ENCODE results near the gene RABL6.
"Not testable (repeated sequence)": the region's sequence is repeated elsewhere in the genome, so short reads cannot be mapped to it uniquely, and the experiment has no call there.

Gene RABL6

GRCh38 chr9:136860933-136861873 is 53.5 kb downstream of the RABL6 start:
- no peak for DNase-seq

DNA sequence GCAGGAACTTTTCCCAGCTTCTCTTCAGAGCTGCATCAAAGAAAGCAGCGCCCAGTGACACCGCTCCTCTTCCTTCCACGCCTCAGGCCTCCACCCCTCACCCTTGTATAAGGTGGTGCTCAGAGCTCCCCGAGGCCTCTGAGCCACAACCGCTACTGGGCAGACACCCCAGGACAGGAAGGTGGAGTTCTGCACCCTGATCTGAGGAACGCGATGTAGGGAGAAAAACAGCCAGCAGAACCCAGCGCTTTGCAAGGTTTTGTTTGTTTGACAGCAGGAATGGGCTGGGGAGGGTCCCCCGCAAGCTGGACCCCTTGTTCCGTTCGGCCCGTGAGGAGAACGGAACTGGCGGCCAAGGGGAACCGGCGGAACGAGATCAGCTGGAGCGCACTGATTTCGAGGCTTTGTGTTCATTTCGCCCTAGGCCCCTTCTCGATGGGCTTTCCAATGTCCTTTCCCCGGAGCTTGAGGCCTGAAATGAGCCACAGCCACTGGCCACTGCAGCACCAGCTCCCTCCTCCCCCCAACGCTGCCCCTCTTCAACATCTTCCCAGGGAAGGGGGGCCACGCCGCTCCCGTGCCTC is 54.2 kb downstream of the RABL6 start:
- no peak for DNase-seq

- no peak for DNase-seq
Measured at GRCh38 chr9:136862849-136863622, 55.3 kb downstream of the RABL6 start.

DNA sequence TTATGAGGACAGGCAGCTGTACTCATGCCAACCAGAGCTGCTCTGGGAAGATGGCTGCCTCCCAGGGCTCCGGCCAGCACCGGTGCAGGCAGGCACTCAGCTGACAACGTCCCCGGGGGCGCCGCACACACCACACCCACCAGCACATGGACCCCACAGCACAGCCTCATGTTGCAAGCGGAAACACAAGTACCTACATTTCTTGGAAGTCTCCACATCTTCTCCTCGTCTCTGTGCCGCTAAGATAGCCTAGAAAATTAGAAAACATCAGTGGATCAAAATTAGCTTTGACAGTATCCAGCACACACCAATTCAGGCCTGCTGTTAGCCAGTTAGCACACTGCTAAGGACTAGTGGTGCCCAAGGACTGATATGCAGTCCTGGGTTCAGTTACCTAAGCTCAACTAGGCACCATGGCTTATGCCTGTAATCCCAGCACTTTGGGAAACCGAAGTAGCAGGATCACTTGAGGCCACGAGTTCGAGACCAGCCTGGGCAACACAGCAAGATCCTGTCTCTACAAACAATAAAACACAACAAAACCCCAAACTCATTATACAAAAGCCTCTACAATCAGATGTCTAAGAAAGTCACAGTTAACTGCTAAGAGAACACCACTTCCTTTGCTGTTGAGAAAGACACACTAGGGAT is 56.0 kb downstream of the RABL6 start:
- DNase-seq, result no peak

- DNase-seq, result no peak
Measured at GRCh38 chr9:136865041-136865767, 57.5 kb downstream of the RABL6 start.

DNA sequence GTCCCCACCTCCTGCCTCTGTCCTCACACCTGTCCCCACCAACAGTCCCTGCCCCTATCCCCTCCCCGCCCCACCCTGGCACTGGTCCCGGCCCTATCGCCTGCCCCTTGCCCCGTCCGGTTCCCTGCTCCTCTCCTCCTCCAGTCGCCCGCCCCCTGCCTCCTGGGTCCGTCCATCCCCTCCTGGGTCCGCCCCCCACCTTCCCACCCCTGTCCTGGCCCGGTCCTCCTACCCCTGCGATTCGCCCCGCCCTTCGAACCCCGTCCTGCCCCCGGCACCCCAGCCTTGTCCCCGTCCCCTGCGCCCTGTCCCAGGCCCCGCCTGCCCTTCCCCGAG is 58.0 kb downstream of the RABL6 start:
- no peak for DNase-seq

DNA sequence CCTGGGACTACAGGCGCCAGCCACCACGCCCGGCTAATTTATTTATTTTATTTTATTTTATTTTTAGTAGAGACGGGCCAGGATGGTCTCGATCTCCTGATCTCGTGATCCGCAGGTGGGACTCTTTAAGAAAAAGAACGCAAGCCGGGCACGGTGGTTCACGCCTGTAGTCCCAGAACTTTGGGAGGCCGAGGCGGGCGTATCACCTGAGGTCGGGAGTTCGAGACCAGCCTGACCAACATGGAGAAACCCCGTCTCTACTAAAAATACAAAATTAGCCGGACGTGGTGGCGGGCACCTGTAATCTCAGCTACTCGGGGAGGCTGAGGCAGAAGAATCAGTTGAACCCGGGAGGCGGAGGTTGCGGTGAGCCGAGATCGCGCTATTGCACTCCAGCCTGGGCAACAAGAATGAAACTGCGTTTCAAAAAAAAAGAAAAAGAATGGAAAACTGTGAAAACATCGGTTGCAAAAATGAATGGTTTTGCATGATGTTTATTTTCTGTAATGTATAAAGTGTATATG is 59.2 kb downstream of the RABL6 start:
- DNase-seq, result not testable (repeated sequence)

- no peak for DNase-seq
Measured at GRCh38 chr9:136867480-136867879, 59.7 kb downstream of the RABL6 start.

GRCh38 chr9:136867917-136868316 is 60.2 kb downstream of the RABL6 start:
- no peak for DNase-seq

DNA sequence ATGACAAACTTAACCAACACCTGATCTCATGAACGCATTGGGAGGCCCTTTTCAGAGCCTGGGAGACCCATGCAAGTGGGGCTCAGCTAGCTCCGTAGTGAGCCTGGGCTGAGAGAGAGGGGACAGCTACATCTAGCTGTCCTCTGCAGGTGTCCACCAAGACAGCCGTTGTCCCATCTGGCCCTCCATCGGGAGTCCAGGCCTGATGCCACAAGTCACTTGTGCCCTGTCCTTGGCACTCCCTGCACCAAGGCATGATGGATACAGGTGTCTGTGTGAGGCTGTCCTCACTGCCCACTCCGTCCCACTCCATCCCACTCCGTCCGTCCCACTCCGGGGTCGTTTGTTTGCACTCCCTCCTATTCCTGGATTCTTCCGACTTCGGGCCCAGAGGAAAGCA is 60.9 kb downstream of the RABL6 start:
- DNase-seq, result no peak

- not testable (repeated sequence) for DNase-seq
Measured at GRCh38 chr9:136869611-136870010, 61.9 kb downstream of the RABL6 start.

GRCh38 chr9:136875155-136875554 is 67.4 kb downstream of the RABL6 start:
- DNase-seq, result no peak

- DNase-seq, result no peak
Measured at GRCh38 chr9:136876476-136876875, 68.7 kb downstream of the RABL6 start.

DNA sequence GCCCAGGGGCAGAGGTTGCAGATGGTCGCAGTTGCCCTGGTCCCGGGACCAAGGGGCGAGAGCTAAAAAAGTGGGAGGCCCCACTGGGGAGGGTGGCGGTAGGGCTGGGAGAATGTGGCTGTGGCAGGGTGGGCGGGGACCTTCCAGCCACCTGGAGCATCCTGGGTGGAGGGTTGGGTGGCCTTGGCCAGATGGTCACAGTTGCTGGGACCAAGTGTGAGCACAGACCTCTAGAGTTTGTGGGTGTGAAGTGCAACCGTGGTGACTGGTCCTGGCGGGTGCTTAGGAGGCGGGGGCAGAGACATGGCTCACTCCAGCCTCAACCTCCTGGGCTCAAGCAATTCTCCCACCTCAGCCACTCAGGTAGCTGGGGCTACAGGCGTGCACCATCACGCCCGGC is 72.9 kb downstream of the RABL6 start:
- DNase-seq, result no peak

- no peak for DNase-seq
Measured at GRCh38 chr9:136881691-136882108, 74.0 kb downstream of the RABL6 start.

DNA sequence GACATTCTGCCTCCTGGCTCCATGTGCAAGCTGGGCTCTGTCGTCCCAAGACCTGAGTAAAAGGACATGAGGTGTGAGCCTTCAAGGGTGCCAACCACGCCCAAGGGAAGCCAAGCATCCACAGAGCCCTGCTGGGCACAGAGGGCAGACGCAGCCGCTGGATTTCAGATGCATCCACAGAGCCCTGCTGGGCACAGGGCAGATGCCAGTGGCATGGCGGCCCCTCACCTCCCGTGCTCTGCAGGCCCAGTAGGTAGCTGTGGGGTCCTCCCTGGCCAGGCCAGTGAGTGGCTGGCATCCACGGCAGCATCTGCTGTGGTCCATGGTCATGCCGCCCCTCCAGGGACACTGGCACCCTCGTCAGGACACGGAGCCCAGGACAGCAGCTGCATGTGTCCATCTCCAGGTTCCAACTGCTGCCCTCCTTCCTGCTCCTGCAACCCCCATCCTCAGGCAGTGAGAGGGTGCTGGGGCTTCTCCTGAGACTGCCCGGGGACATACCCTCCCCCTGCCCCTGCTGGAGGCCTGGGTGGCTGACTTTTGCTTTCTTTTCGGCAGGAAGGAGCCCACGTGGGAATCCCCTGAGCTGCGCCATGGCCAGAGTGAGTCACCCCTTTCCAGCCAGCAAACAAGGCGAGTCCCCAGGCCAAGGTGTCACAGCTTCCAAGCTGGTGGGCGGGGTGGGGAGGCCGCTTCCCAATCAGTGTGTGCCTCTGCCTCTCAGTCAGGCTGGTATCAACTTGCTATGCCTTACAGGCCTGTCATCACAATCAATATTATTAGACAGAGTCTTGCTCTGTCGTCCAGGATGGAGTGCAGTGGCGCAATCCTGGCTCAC is 74.6 kb downstream of the RABL6 start:
- DNase-seq, result peak; percentile 83

- not testable (repeated sequence) for DNase-seq
Measured at GRCh38 chr9:136882947-136883283, 75.2 kb downstream of the RABL6 start.

GRCh38 chr9:136883670-136884069 is 75.9 kb downstream of the RABL6 start:
- not testable (repeated sequence) for DNase-seq

DNA sequence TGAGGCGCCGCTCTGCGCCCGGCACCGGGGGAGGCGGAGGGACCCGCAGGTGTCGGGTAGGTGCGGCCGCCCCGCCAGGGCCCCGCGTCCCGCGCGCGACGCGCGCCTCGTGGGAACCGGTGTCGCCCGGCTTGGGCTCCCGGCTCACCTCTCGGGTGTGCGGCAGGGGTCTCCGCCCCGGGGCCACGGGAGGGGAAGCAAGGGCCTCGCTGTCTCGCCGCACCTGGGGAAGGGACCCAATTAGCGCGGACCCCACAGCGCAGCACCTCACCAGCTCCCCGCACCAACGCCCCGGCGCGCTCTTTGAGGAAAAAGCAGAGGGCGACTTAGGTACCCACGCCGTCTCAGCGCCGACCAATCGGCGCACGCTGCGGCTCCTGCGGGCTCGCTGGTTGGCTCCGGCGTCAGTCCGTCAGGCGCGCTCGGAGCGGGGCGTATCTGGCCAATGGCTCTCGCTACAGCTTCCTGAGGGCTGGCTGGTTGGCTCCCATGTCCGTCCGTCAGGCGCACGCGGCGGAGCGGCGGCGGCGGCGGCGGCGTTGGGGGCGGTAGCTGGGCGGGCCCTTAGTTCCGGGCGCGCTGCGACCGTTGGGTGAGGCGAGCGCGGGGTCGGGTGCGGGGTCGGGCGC is 78.3 kb downstream of the RABL6 start, which contains the start of gene TRAF2:
TRAF2 (plus strand) TSS at position 567 of the 629 bp plus-strand sequence. CDS start 12,225 bp downstream, outside the sequence.
- DNase-seq, result peak; percentile 97

Data from CD4-positive, alpha-beta T cell treated with Interferon gamma for 1 hour (primary cell).